Measurements from ENCODE around the gene HUS1.

DNA sequence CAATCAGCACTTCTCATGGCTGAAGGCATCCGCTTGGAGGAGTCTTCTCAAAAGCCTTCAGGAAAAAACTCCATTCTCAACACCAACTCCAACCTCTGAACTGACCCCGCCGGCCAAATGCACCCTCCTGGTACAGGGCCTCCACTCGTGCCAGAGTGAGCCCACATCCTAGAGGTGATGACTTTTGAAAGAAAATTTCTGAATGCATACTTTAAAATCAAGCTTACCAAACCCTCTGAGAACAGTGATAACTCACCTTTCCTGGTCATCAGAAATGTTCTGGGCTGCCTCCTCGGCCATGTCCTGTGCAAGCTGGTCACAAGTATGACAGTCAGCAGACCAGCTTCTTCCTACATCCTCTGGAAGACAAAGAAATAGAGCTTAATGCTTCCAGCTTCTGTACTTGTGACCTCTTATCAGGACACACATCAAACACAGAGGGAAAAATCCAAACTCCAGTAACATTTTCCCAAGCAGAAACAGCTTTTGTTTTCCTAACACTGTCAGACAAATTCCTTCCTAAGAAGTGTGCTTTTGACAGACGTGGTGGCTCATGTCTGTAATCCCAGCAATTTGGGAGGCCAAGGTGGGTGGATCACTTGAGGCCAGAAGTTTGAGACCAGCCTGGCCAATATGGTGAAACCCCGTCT, 31.1 kb downstream of the HUS1 start, which contains the start of gene PKD1L1:
- TF ChIP-seq, protein P1, sequence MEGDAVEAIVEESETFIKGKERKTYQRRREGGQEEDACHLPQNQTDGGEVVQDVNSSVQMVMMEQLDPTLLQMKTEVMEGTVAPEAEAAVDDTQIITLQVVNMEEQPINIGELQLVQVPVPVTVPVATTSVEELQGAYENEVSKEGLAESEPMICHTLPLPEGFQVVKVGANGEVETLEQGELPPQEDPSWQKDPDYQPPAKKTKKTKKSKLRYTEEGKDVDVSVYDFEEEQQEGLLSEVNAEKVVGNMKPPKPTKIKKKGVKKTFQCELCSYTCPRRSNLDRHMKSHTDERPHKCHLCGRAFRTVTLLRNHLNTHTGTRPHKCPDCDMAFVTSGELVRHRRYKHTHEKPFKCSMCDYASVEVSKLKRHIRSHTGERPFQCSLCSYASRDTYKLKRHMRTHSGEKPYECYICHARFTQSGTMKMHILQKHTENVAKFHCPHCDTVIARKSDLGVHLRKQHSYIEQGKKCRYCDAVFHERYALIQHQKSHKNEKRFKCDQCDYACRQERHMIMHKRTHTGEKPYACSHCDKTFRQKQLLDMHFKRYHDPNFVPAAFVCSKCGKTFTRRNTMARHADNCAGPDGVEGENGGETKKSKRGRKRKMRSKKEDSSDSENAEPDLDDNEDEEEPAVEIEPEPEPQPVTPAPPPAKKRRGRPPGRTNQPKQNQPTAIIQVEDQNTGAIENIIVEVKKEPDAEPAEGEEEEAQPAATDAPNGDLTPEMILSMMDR (IDR thresholded peaks at IDR 0.05) = no peak
- TF ChIP-seq POLR2A (IDR thresholded peaks at IDR 0.05) = no peak
